ENCODE results near the gene FAM131A.

Gene FAM131A

GRCh38 chr3:184358921-184359350 lies 21.5 kb downstream of the FAM131A start:
- DNase-seq = no peak

- DNase-seq = no peak
Observed at GRCh38 chr3:184359610-184360009, 22.2 kb downstream of the FAM131A start.

- DNase-seq = no peak
Observed at GRCh38 chr3:184360070-184360928, 22.9 kb downstream of the FAM131A start.

- DNase-seq = no peak
Observed at GRCh38 chr3:184360929-184361531, 23.6 kb downstream of the FAM131A start.

- DNase-seq = no peak
Observed at GRCh38 chr3:184361532-184361931, 24.1 kb downstream of the FAM131A start, which contains the start of the genes CLCN2 and POLR2H. Gene CLCN2, minus strand, starts transcription at chr3:184361605. Its CDS starts 126 bp downstream, at chr3:184361479. Gene POLR2H, plus strand, starts transcription at chr3:184361710. Its CDS starts 1,783 bp downstream, at chr3:184363493.

GRCh38 chr3:184361932-184362667 lies 24.7 kb downstream of the FAM131A start:
- DNase-seq = no peak

- peak; percentile 90 for DNase-seq
Observed at GRCh38 chr3:184362668-184363546, 25.5 kb downstream of the FAM131A start.

- DNase-seq = no peak
Observed at GRCh38 chr3:184366619-184367289, 29.4 kb downstream of the FAM131A start.

GRCh38 chr3:184368116-184368515 lies 30.7 kb downstream of the FAM131A start:
- DNase-seq = no peak

GRCh38 chr3:184368586-184369183 lies 31.3 kb downstream of the FAM131A start:
- DNase-seq = no peak

- DNase-seq = peak; percentile 41
Observed at GRCh38 chr3:184371570-184372018, 34.2 kb downstream of the FAM131A start.

GRCh38 chr3:184372296-184372821 lies 35.0 kb downstream of the FAM131A start:
- no peak for DNase-seq

GRCh38 chr3:184372911-184373310 lies 35.5 kb downstream of the FAM131A start:
- no peak for DNase-seq

GRCh38 chr3:184373422-184373821 lies 36.0 kb downstream of the FAM131A start:
- DNase-seq = no peak

GRCh38 chr3:184375747-184376461 lies 38.5 kb downstream of the FAM131A start:
- DNase-seq = no peak

- no peak for DNase-seq
Observed at GRCh38 chr3:184377374-184377773, 40.0 kb downstream of the FAM131A start.

GRCh38 chr3:184377882-184378445 lies 40.6 kb downstream of the FAM131A start, which contains the start of gene THPO:
Gene THPO, minus strand, starts transcription at chr3:184378207. Its CDS starts 1,948 bp downstream, at chr3:184376259.
- peak; percentile 40 for DNase-seq

GRCh38 chr3:184378651-184379357 lies 41.4 kb downstream of the FAM131A start:
- DNase-seq = no peak

All from NCI-H524 treated with DMSO at 0.1 percent for 48 hours (cell line).